HepG2 (cell line): ENCODE results near the gene SACS.

ENCODE experiments used
- CBFB ChIP-seq: sonication (generic); formaldehyde crosslinking; IDR thresholded peaks from 2 replicates; pipeline ENCODE4 v1.4.0; 2020; ENCODE audit warnings: missing genetic modification reagents
- CENPX ChIP-seq: sonication (generic); formaldehyde crosslinking; IDR thresholded peaks from 2 replicates; pipeline ENCODE4 v1.9.0; 2021; ENCODE audit warnings: mild to moderate bottlenecking, missing genetic modification reagents, moderate library complexity
- EZH2 ChIP-seq: conservative IDR thresholded peaks from 2 replicates; pipeline ENCODE4 v1.6.1; 2012; ENCODE audit warnings: mild to moderate bottlenecking, low read depth, low read length, moderate library complexity
- FOXP1 ChIP-seq, 2 experiments: fragments of 450-650 bp in 1 of 2; IDR thresholded peaks; 2 replicates each; pipeline ENCODE4 v1.6.1; 2017 to 2018; ENCODE audit warnings: antibody characterized with exemption in 1 of 2
- KLF16 ChIP-seq, 2 experiments: sonication (generic) in 1 of 2; formaldehyde crosslinking in 1 of 2; IDR thresholded peaks; 2 replicates each; pipeline versions ENCODE4 v1.6.1 to v1.8.0; 2016 to 2023; ENCODE audit warnings: missing genetic modification reagents in 2 of 2, missing compliant biosample characterization in 1 of 2
- RAD51 ChIP-seq: fragments of 450-650 bp; IDR thresholded peaks from 2 replicates; pipeline ENCODE4 v1.6.1; 2016; ENCODE audit warnings: borderline replicate concordance
- SOX13 ChIP-seq, 3 experiments: fragments of 450-650 bp in 1 of 3; sonication (generic) in 1 of 3; formaldehyde crosslinking in 1 of 3; IDR thresholded peaks in 2 of 3; conservative IDR thresholded peaks in 1 of 3; 2 replicates each; pipeline versions ENCODE4 v1.5.0 to v1.6.1; 2016 to 2020; ENCODE audit warnings: antibody characterized with exemption in 1 of 3, mild to moderate bottlenecking in 1 of 3, missing compliant biosample characterization in 1 of 3, missing genetic modification reagents in 1 of 3, moderate library complexity in 1 of 3
- ZBTB7A ChIP-seq: sonication (generic); formaldehyde crosslinking; IDR thresholded peaks from 2 replicates; pipeline ENCODE4 v1.8.0; 2022; ENCODE audit warnings: mild to moderate bottlenecking, missing genetic modification reagents
- TF ChIP-seq, protein P1 (sequence below): IDR thresholded peaks from 2 replicates; pipeline ENCODE4 v1.6.1; 2016; ENCODE audit warnings: low read depth, borderline replicate concordance
- TF ChIP-seq, protein P2 (sequence below): sonication (generic); formaldehyde crosslinking; IDR thresholded peaks from 2 replicates; pipeline ENCODE4 v1.8.1; 2022; ENCODE audit warnings: mild to moderate bottlenecking, missing genetic modification reagents
- TF ChIP-seq, protein P3 (sequence below): sonication (generic); formaldehyde crosslinking; IDR thresholded peaks from 2 replicates; pipeline ENCODE4 v1.5.0; 2020; ENCODE audit warnings: mild to moderate bottlenecking, missing genetic modification reagents, moderate library complexity
- TF ChIP-seq, protein P4 (sequence below): sonication (generic); formaldehyde crosslinking; IDR thresholded peaks from 2 replicates; pipeline ENCODE4 v1.4.0; 2020; ENCODE audit warnings: missing genetic modification reagents

DNA sequence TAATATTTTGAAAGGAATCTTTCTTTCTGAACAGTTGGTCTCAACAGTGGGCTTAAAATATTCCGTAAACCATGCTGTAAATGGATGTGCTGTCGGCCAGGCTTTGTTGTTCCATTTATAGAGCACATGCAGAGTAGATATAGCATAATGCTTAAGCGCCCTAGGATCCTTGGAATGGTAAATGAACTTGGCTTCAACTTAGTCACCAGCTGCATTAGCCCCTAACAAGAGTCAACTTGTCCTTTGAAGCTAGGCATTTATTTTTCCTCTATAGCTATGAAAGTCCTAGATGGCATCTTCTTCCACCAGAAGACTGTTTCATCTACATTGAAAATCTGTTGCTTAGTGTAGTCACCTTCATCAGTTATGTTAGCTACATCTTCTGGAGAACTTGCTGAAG lies 47.6 kb downstream of the SACS start:
- TF ChIP-seq RAD51: no peak
- TF ChIP-seq SOX13 (IDR thresholded peaks at IDR 0.05): no peak
- no peak for TF ChIP-seq SOX13 (CRISPR knock-in tag; conservative IDR thresholded peaks at IDR 0.05 in 1 of 2, IDR thresholded peaks at IDR 0.05 in 1 of 2)
- no peak for TF ChIP-seq EZH2
- TF ChIP-seq FOXP1 (IDR thresholded peaks at IDR 0.05): no peak
- TF ChIP-seq FOXP1 (CRISPR knock-in tag; IDR thresholded peaks at IDR 0.05): no peak
- no peak for TF ChIP-seq KLF16 (CRISPR knock-in tag; IDR thresholded peaks at IDR 0.05)
- TF ChIP-seq, protein P1, sequence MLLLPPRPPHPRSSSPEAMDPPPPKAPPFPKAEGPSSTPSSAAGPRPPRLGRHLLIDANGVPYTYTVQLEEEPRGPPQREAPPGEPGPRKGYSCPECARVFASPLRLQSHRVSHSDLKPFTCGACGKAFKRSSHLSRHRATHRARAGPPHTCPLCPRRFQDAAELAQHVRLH (CRISPR knock-in tag): no peak
- TF ChIP-seq CBFB (CRISPR knock-in tag): no peak
- TF ChIP-seq, protein P2, sequence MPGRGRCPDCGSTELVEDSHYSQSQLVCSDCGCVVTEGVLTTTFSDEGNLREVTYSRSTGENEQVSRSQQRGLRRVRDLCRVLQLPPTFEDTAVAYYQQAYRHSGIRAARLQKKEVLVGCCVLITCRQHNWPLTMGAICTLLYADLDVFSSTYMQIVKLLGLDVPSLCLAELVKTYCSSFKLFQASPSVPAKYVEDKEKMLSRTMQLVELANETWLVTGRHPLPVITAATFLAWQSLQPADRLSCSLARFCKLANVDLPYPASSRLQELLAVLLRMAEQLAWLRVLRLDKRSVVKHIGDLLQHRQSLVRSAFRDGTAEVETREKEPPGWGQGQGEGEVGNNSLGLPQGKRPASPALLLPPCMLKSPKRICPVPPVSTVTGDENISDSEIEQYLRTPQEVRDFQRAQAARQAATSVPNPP (CRISPR knock-in tag): no peak
- TF ChIP-seq, protein P3, sequence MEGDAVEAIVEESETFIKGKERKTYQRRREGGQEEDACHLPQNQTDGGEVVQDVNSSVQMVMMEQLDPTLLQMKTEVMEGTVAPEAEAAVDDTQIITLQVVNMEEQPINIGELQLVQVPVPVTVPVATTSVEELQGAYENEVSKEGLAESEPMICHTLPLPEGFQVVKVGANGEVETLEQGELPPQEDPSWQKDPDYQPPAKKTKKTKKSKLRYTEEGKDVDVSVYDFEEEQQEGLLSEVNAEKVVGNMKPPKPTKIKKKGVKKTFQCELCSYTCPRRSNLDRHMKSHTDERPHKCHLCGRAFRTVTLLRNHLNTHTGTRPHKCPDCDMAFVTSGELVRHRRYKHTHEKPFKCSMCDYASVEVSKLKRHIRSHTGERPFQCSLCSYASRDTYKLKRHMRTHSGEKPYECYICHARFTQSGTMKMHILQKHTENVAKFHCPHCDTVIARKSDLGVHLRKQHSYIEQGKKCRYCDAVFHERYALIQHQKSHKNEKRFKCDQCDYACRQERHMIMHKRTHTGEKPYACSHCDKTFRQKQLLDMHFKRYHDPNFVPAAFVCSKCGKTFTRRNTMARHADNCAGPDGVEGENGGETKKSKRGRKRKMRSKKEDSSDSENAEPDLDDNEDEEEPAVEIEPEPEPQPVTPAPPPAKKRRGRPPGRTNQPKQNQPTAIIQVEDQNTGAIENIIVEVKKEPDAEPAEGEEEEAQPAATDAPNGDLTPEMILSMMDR: no peak
- TF ChIP-seq, protein P4, sequence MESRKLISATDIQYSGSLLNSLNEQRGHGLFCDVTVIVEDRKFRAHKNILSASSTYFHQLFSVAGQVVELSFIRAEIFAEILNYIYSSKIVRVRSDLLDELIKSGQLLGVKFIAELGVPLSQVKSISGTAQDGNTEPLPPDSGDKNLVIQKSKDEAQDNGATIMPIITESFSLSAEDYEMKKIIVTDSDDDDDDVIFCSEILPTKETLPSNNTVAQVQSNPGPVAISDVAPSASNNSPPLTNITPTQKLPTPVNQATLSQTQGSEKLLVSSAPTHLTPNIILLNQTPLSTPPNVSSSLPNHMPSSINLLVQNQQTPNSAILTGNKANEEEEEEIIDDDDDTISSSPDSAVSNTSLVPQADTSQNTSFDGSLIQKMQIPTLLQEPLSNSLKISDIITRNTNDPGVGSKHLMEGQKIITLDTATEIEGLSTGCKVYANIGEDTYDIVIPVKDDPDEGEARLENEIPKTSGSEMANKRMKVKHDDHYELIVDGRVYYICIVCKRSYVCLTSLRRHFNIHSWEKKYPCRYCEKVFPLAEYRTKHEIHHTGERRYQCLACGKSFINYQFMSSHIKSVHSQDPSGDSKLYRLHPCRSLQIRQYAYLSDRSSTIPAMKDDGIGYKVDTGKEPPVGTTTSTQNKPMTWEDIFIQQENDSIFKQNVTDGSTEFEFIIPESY: no peak
- no peak for TF ChIP-seq CENPX (CRISPR knock-in tag)
- TF ChIP-seq ZBTB7A: no peak
